NCI-H1436 treated with DMSO at 0.1 percent for 48 hours (cell line): ENCODE data around the gene KIAA1210.
"Not testable (repeated sequence)": the region's sequence is repeated elsewhere in the genome, so short reads cannot be mapped to it uniquely, and the experiment has no call there.

Experiments
- DNase-seq: peaks from one replicate; lab custom pipeline; 2025; lab: John Stamatoyannopoulos, UW

The KIAA1210 gene

GRCh38 chrX:119036107-119037029 is 91.2 kb downstream of the KIAA1210 start:
- no peak for DNase-seq

- no peak for DNase-seq
These were observed 96.6 kb downstream of the KIAA1210 start for GRCh38 chrX:119030990-119031389.

- not testable (repeated sequence) for DNase-seq
These were observed 98.0 kb downstream of the KIAA1210 start for GRCh38 chrX:119029656-119030055.

GRCh38 chrX:119028733-119029330 is 98.8 kb downstream of the KIAA1210 start:
- no peak for DNase-seq
